ENCODE results near the gene SESN2.
"Not testable (repeated sequence)": the region's sequence is repeated elsewhere in the genome, so short reads cannot be mapped to it uniquely, and the experiment has no call there.

SESN2 gene

DNA sequence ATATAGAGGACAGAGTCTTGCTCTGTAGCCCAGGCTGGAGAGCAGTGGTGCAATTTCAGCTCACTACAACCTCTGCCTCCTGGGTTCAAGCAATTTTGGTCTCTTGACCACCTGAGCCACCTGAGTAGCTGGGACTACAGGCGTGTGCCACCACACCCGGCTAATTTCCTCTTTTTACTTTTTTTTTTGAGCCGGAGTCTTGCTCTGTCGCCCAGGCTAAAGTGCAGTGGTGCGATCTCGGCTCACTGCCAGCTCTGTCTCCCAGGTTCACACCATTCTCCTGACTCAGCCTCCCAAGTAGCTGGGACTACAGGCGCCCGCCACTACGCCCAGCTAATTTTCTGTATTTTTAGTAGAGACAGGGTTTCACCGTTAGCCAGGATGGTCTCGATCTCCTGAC is 68.1 kb downstream of the SESN2 start:
- not testable (repeated sequence) for DNase-seq (ENCODE audit: low spot score)

DNA sequence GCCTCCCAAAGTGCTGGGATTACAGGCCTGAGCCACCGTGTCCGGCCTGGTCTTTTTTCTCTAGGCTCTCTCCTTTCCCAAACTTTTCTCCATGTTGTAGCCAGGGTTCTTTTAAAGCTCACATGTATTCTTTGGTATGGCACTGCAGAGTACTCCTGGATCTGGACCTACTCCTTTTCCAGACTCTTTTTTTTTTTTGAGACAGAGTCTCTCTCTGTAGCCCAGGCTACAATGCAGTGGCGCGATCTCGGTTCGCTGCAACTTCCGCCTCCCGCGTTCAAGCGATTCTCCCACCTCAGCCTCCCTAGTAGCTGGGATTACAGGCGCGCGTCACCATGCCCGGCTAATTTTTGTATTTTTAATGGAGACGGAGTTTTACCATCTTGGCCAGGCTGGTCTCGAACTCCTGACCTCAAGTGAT is 68.9 kb downstream of the SESN2 start:
- no peak for DNase-seq (ENCODE audit: low spot score)

DNA sequence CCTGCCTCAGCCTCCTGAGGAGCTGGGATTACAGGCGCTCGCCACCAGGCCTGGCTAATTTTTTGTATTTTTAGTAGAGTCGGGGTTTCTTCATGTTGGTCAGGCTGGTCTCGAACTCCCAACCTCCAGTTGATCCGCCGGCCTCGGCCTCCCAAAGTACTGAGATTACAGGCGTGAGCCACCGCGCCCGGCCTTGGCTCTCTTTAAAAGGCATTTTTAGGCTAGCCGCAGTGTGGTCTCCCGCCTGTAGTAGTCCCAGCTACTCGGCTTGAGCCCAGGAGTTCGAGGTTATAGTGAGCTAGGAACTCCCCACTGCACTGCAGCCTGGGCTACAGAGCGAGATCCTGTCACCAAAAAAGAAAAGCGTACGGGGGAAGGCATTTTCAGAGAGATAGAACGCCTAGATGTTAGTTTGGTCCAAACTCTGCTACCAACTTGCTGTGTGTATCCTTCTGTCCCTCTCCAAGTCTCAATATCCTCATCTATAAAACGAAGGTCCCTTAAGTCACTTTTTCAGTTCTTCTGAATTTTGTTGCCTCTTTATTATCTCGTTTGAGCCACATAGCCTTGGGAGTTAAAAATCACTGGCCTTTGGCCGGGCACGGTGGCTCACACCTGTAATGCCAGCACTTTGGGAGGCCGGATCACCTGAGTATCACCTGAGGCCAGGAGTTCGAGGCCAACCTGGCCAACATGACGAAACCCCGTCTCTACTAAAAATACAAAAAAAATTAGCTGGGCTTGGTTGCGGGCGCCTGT is 70.3 kb downstream of the SESN2 start:
- peak; percentile 21 for DNase-seq (ENCODE audit: low spot score)
